Astrocyte of the spinal cord (primary cell): ENCODE data around the gene IL23R.

Source experiments
- DNase-seq: peaks from one replicate; pipeline ENCODE4 v3.0.0; 2011; ENCODE audit warnings: low read depth, low spot score
- H3K4me3 ChIP-seq: 2 replicates; pipeline ENCODE4 v1.5.1; 2011; ENCODE audit warnings: low read depth, mild to moderate bottlenecking, low read length, moderate library complexity
- in situ Hi-C: cut with HindIII; loops from 2 replicates; pipeline ENCODE4 v1.10.0; 2017; ENCODE audit warnings: low sequenced_read_pairs
- TF ChIP-seq, protein P1 (sequence below): IDR thresholded peaks from 2 replicates; pipeline ENCODE4 v1.5.1; 2012; ENCODE audit warnings: low read depth, mild to moderate bottlenecking, low read length, inconsistent platforms

Gene IL23R

GRCh38 chr1:67217938-67218337, 51.7 kb downstream of the IL23R start:
- TF ChIP-seq, protein P1, sequence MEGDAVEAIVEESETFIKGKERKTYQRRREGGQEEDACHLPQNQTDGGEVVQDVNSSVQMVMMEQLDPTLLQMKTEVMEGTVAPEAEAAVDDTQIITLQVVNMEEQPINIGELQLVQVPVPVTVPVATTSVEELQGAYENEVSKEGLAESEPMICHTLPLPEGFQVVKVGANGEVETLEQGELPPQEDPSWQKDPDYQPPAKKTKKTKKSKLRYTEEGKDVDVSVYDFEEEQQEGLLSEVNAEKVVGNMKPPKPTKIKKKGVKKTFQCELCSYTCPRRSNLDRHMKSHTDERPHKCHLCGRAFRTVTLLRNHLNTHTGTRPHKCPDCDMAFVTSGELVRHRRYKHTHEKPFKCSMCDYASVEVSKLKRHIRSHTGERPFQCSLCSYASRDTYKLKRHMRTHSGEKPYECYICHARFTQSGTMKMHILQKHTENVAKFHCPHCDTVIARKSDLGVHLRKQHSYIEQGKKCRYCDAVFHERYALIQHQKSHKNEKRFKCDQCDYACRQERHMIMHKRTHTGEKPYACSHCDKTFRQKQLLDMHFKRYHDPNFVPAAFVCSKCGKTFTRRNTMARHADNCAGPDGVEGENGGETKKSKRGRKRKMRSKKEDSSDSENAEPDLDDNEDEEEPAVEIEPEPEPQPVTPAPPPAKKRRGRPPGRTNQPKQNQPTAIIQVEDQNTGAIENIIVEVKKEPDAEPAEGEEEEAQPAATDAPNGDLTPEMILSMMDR: no peak
- no peak for DNase-seq
- in situ Hi-C loops: no loop called here
- no peak overlapping the region for H3K4me3 ChIP-seq

- H3K4me3 ChIP-seq: no peak overlapping the region
- TF ChIP-seq, protein P1: no peak
- no peak for DNase-seq
- in situ Hi-C loops: no loop called here
Measured at GRCh38 chr1:67224856-67225255, 58.6 kb downstream of the IL23R start.

DNA sequence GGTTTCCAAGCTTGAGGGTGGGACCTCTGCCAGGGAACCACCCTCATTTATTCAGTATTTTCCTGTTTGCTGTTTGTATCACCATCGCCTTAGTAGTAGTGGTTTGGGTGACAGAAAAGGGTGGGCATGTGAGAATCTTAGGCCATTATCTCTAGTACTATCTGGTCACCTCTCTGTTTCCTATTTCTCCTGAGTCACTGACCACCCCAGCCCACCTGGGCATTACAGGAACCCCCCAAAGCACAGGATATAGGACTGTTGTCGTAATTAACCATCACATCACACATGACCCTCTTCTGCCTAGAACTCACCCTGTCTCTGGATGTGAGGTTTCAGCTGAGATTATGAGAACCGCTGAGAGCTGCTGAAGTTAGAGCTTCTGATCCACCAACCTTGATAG, 60.4 kb downstream of the IL23R start:
- in situ Hi-C loops: no loop called here
- H3K4me3 ChIP-seq: no peak overlapping the region
- DNase-seq: no peak
- TF ChIP-seq, protein P1: no peak

DNA sequence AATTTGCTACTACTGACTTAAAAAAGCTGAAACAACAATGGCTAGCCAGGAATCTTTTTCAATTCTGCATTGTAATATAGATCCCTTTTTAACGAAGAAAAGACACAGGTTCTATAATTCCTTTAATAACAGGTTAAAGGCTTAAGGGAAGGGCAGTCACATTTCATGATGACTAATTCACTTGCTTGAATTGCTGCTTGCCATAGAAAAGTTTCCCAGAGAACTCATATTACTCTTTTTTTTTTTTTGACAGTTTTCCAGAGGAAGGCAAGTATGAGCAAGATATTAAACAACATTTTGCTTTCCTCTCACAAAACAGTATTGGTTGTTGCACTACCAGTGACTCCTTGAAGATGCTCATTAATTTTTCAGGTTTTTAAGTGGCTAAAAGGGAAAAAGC, 60.9 kb downstream of the IL23R start:
- peak; percentile 3 for DNase-seq
- TF ChIP-seq, protein P1: no peak
- in situ Hi-C loops: no loop called here
- H3K4me3 ChIP-seq: no peak overlapping the region

DNA sequence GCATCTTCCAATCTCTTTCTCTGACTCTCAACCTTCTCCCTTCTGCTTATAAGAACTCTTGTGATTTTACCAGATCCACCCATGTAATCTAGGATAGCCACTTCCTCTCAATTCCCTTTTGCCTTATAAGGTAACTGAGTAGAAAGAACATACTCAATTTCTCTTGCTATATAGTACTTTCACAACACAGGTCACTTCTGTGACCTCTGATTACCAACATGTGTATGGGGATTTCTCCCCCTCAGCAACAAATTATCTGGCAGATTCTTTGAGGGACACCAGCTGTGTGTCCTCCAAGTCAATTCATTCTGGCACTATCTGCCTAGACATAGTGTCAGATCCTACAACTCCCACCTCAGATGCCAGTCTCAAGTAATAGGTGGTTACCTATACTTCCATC, 62.5 kb downstream of the IL23R start:
- TF ChIP-seq, protein P1: no peak
- in situ Hi-C loops: no loop called here
- no peak overlapping the region for H3K4me3 ChIP-seq
- DNase-seq: no peak

DNA sequence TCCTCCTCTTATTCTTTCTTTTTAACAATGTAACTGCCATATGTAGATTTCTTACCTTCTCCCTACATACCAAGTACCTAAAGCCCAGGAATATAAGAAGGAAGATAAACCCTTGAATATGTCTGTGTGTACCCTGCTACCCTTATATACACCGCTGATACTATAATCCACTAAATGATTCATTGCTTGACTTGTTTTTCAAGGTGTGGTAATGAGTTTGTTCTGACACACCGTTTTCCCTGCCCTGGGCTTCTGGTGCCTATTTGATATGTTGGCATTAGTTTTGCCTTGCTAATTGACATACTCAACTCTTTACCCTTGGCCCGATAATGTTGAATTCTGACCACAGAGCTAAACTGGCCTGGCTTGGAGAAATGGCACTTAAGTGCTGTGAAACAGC, 64.3 kb downstream of the IL23R start:
- H3K4me3 ChIP-seq: no peak overlapping the region
- in situ Hi-C loops: no loop called here
- TF ChIP-seq, protein P1: no peak
- DNase-seq: no peak

DNA sequence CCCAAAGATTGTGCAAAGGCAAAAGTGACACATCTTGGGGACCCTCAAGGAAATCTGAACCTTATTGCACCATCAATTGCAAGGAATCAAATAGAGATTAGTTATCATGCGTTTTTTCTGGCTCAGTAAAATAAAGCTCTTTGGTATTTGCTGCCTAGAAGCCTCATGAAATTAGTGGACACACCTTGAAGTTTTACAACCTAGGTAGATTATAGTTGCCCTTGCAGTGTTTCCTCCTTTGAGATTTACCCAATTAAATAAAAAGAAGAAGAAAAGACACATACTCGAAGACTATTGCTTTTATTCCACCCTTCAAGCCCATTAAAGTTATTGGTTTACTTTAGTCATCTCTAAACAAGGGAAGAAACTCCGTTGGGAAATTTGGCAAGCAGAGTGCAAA, 70.0 kb downstream of the IL23R start:
- no peak overlapping the region for H3K4me3 ChIP-seq
- no peak for DNase-seq
- in situ Hi-C loops: no loop called here
- TF ChIP-seq, protein P1: no peak
